ENCODE results near the gene COL13A1. TPM values are rescaled to one million over a fixed set of nuclear protein-coding genes. Genes with fewer than 3 reads are reported as not detected.

The COL13A1 gene
- total and polyA plus RNA-seq, 7 donors = 0.69 to 5.7 (median 2.9) TPM

DNA sequence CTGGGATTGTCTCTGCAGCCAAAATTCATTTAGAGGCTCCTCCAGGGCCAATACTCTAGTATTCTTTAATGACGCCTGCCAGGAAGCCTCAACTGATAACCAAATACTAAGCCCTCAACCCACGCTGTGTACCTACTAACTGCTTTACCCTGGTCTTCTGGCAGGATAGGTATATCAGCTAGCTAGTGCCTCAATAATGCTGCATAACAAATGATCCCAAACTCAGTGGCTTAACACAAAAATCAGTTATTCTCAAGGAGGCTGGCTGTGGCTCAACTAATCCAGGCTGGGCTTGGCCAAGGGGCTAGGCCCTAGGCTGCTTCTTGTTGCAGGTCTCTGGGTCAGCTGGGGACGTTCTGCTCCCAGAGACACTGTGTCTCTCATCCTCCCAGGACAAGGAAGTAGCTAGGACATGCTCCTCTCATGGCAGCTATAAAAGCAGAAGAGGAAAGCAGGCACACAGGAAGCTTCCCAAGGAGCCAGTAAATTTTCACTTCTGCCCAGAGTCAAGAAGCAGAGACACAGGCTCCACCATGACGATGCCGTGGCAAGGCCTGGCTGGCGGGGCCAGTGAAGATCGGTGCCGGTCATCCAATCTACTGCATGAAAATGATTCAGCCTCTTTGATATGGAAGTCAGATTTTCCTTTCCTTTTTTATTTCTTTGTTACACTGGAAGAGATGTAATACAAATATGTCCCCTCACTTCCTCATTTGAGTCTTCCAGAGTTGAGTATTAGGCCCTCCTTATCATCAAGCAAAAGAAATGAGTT, 28.6 kb upstream of the COL13A1 start:
- intact Hi-C loops (cut with DNase I) = no loop called here
- Histone ChIP-seq H3K9me3 (no peaks in the 10 kb centered on the region), H3K27ac (no peak overlapping the region), H3K4me3 (no peak overlapping the region), H3K27me3 (no peaks in the 10 kb centered on the region), H3K4me1 (peaks cover 0 to 9% (median 6%) of the 10 kb centered on the region in 4 donors), H3K36me3 (no peaks in the 10 kb centered on the region)
- DNase-seq = peak; percentile 46
- no peak for TF ChIP-seq POLR2A (IDR thresholded peaks at IDR 0.05)
- no peak for TF ChIP-seq EP300 (IDR thresholded peaks at IDR 0.05)
- TF ChIP-seq, protein P1, sequence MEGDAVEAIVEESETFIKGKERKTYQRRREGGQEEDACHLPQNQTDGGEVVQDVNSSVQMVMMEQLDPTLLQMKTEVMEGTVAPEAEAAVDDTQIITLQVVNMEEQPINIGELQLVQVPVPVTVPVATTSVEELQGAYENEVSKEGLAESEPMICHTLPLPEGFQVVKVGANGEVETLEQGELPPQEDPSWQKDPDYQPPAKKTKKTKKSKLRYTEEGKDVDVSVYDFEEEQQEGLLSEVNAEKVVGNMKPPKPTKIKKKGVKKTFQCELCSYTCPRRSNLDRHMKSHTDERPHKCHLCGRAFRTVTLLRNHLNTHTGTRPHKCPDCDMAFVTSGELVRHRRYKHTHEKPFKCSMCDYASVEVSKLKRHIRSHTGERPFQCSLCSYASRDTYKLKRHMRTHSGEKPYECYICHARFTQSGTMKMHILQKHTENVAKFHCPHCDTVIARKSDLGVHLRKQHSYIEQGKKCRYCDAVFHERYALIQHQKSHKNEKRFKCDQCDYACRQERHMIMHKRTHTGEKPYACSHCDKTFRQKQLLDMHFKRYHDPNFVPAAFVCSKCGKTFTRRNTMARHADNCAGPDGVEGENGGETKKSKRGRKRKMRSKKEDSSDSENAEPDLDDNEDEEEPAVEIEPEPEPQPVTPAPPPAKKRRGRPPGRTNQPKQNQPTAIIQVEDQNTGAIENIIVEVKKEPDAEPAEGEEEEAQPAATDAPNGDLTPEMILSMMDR (IDR thresholded peaks at IDR 0.05) = no peak
- no peak for TF ChIP-seq POLR2AphosphoS5 (IDR thresholded peaks at IDR 0.05)
- WGBS, 2 donors = 93 to 95% methylated on average over 8 of the region's 8 CpGs

DNA sequence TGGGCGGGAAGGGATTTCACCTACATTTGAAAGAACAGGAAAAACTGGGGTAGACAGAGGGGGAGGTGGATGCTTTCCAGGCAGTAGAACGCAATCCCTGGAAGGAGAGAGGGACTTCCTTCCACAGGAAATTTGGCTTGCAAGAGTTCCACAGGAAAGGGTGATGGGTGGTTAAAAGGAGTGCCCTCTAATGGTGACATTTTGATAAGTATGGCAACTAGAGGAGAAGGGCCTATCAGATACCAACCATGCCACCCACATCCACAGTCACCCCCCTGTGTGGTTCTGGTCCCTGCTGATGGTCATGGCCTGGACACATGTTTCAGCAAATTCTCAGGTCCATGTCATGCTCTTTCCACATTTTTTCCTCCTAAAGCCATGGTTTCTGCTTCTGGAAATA, 27.1 kb upstream of the COL13A1 start:
- peak; percentile 0 for DNase-seq
- WGBS, 2 donors = 88 to 92% methylated on average over 2 of the region's 2 CpGs
- Histone ChIP-seq H3K27ac (no peak overlapping the region), H3K4me3 (no peak overlapping the region), H3K27me3 (no peaks in the 10 kb centered on the region), H3K9me3 (no peaks in the 10 kb centered on the region), H3K36me3 (no peaks in the 10 kb centered on the region), H3K4me1 (peaks cover 0 to 2% (median under 1%) of the 10 kb centered on the region in 4 donors)
- TF ChIP-seq, protein P1 (IDR thresholded peaks at IDR 0.05) = no peak
- TF ChIP-seq EP300 (IDR thresholded peaks at IDR 0.05) (no peak), POLR2AphosphoS5 (IDR thresholded peaks at IDR 0.05) (no peak), POLR2A (IDR thresholded peaks at IDR 0.05) (no peak)
- intact Hi-C loops (cut with DNase I) = no loop called here

DNA sequence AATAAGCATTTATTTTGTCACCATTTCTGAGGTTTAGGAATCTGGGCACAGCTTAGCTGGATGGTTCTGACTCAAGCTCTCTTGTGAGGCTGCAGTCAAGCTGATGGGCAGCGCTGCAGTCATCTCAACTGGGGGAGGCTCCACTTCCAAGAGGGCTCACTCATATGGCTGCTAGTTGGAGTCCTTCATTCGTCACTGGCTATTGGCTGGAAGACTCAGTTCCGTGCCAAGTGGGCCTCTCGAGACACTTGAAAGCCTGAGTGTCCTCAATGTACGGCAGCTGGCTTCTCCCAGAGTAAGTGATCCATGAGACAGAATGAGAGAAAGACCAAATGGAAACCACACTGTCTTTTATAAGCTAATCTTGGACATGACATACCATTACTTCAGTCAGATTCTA, 21.6 kb upstream of the COL13A1 start:
- no peak for DNase-seq
- Histone ChIP-seq H3K27me3 (no peaks in the 10 kb centered on the region), H3K36me3 (no peaks in the 10 kb centered on the region), H3K4me1 (no peaks in the 10 kb centered on the region), H3K27ac (no peak overlapping the region), H3K9me3 (no peaks in the 10 kb centered on the region), H3K4me3 (no peak overlapping the region)
- 80 to 84% methylated on average over 5 of the region's 5 CpGs for WGBS, 2 donors
- no peak for TF ChIP-seq EP300 (IDR thresholded peaks at IDR 0.05)
- TF ChIP-seq, protein P1 (IDR thresholded peaks at IDR 0.05) = no peak
- TF ChIP-seq POLR2AphosphoS5 (IDR thresholded peaks at IDR 0.05) = no peak
- no peak for TF ChIP-seq POLR2A (IDR thresholded peaks at IDR 0.05)
- intact Hi-C loops (cut with DNase I) = no loop called here

DNA sequence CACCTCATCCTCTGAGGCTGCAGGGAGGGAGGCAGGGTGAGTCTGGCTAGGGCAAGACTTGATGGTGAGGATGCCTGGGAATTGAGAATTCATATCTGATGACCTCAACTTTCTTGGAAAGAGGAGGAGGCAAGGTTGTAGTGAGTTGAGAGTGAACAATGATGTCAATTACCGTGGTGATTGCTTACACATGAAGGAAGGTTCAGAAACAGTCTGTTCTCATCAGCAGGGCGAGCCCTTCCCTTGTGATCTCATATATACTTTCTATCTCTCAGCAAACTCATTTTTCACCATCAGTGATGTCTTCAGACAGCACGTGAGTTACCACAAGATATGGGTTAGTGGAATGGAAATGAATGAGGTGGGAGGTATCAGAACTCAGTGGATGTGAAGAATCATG, 20.1 kb upstream of the COL13A1 start:
- H3K27me3 ChIP-seq = no peaks in the 10 kb centered on the region
- TF ChIP-seq POLR2A (IDR thresholded peaks at IDR 0.05) = no peak
- TF ChIP-seq, protein P1 (IDR thresholded peaks at IDR 0.05) = no peak
- no peak for TF ChIP-seq POLR2AphosphoS5 (IDR thresholded peaks at IDR 0.05)
- no peak for TF ChIP-seq EP300 (IDR thresholded peaks at IDR 0.05)
- H3K4me3 ChIP-seq = no peak overlapping the region
- no peaks in the 10 kb centered on the region for H3K36me3 ChIP-seq
- 35 to 69% methylated on average over 3 of the region's 3 CpGs for WGBS, 2 donors
- no peaks in the 10 kb centered on the region for H3K4me1 ChIP-seq
- H3K27ac ChIP-seq = no peak overlapping the region
- no peaks in the 10 kb centered on the region for H3K9me3 ChIP-seq
- DNase-seq = no peak
- intact Hi-C loops (cut with DNase I) = no loop called here
